Measurements from ENCODE around the gene ALAS1. TPM values are rescaled to one million over a fixed set of nuclear protein-coding genes. Genes with fewer than 3 reads are reported as not detected.

The ALAS1 gene
- total RNA-seq, 1 experiment from 2014 or later = 80.2 TPM

GRCh38 chr3:52238193-52238760 is 40.3 kb downstream of the ALAS1 start:
- Mint-ChIP-seq H3K36me3 (ENCODE audit: insufficient read depth, unreplicated experiment) (peaks cover 51% of the 10 kb centered on the region), H3K27me3 (ENCODE audit: unreplicated experiment) (no peaks in the 10 kb centered on the region), H3K4me3 (ENCODE audit: low read depth, unreplicated experiment) (peak overlapping the region; percentile 87), H3K4me1 (ENCODE audit: low read depth, unreplicated experiment) (peaks cover 22% of the 10 kb centered on the region), H3K9me3 (ENCODE audit: low read depth, unreplicated experiment) (no peaks in the 10 kb centered on the region), H3K27ac (ENCODE audit: unreplicated experiment) (no peak overlapping the region)
- DNase-seq = no peak
- BruUV-seq (replicated peaks) = TSS peak; percentile 75
- no peak for TF ChIP-seq CTCF (IDR thresholded peaks at IDR 0.05; ENCODE audit: unreplicated experiment)
- CTCF ChIA-PET = interaction anchor here (1.1 to 2.0 kb wide), 3 partner anchors 10 to 101 kb away, joined by 3 to 9 read pairs (median 7); no protein-coding TSS in a partner anchor
- intact Hi-C loops (cut with micrococcal nuclease; ENCODE audit: unreplicated experiment) = loop anchor here (5.0 kb wide), 1 partner anchor 39 kb away; the partner anchor contains the start of gene WDR82

- peaks cover 22% of the 10 kb centered on the region for H3K4me1 Mint-ChIP-seq (ENCODE audit: low read depth, unreplicated experiment)
- peak within 1 kb of the TSS; percentile 89 for H3K27ac Mint-ChIP-seq (ENCODE audit: unreplicated experiment)
- no peaks in the 10 kb centered on the region for H3K27me3 Mint-ChIP-seq (ENCODE audit: unreplicated experiment)
- intact Hi-C loops (cut with micrococcal nuclease; ENCODE audit: unreplicated experiment) = loop anchor here (5.0 kb wide), 1 partner anchor 38 kb away; the partner anchor contains the start of gene WDR82
- no peak for TF ChIP-seq CTCF (IDR thresholded peaks at IDR 0.05; ENCODE audit: unreplicated experiment)
- peak; percentile 86 for DNase-seq
- BruUV-seq (replicated peaks) = TSS peak; percentile 84
- peaks cover 51% of the 10 kb centered on the region for H3K36me3 Mint-ChIP-seq (ENCODE audit: insufficient read depth, unreplicated experiment)
- peak within 1 kb of the TSS; percentile 87 for H3K4me3 Mint-ChIP-seq (ENCODE audit: low read depth, unreplicated experiment)
- no peaks in the 10 kb centered on the region for H3K9me3 Mint-ChIP-seq (ENCODE audit: low read depth, unreplicated experiment)
- CTCF ChIA-PET = interaction anchor here (0.7 to 2.0 kb wide), 5 partner anchors 15 to 100 kb away, joined by 3 to 9 read pairs (median 3); no protein-coding TSS in a partner anchor
These were observed 41.1 kb downstream of the ALAS1 start, which contains the start of gene TWF2 for GRCh38 chr3:52238761-52239701. Gene TWF2 (minus strand): TSS chr3:52239158. CDS start chr3:52239016, 142 bp downstream.

- TF ChIP-seq CTCF (IDR thresholded peaks at IDR 0.05; ENCODE audit: unreplicated experiment) = no peak
- H3K27ac Mint-ChIP-seq (ENCODE audit: unreplicated experiment) = peak overlapping the region; percentile 89
- no TSS peak for BruUV-seq (replicated peaks)
- no peaks in the 10 kb centered on the region for H3K9me3 Mint-ChIP-seq (ENCODE audit: low read depth, unreplicated experiment)
- DNase-seq = peak; percentile 42
- peaks cover 48% of the 10 kb centered on the region for H3K36me3 Mint-ChIP-seq (ENCODE audit: insufficient read depth, unreplicated experiment)
- peak overlapping the region; percentile 87 for H3K4me3 Mint-ChIP-seq (ENCODE audit: low read depth, unreplicated experiment)
- peaks cover 22% of the 10 kb centered on the region for H3K4me1 Mint-ChIP-seq (ENCODE audit: low read depth, unreplicated experiment)
- CTCF ChIA-PET = interaction anchor here (0.5 to 1.2 kb wide), 5 partner anchors 8 to 99 kb away, joined by 4 to 6 read pairs (median 4); no protein-coding TSS in a partner anchor
- intact Hi-C loops (cut with micrococcal nuclease; ENCODE audit: unreplicated experiment) = no loop called here
- no peaks in the 10 kb centered on the region for H3K27me3 Mint-ChIP-seq (ENCODE audit: unreplicated experiment)
These were observed 42.3 kb downstream of the ALAS1 start for GRCh38 chr3:52240059-52240885.
